ENCODE measurements around the gene MBP.

MBP gene

GRCh38 chr18:77131100-77131651 lies 1.4 kb downstream of the MBP start:
- Histone ChIP-seq H4K20me1 (ENCODE audit: insufficient read depth, low read length) (no peaks in the 10 kb centered on the region), H3K36me3 (ENCODE audit: insufficient read depth, low read length) (peaks cover 9% of the 10 kb centered on the region), H3K9ac (ENCODE audit: low read length) (peak overlapping the region; percentile 94), H3K4me2 (ENCODE audit: low read length) (peak overlapping the region; percentile 89), H3K4me1 (ENCODE audit: insufficient read depth, low read length, severe bottlenecking) (peaks cover 76% of the 10 kb centered on the region), H3K9me2 (ENCODE audit: low read depth, low read length) (no peaks in the 10 kb centered on the region), H3K27me3 (ENCODE audit: insufficient read depth, low read length) (no peaks in the 10 kb centered on the region), H3K79me2 (ENCODE audit: insufficient read depth, low read length) (peaks cover 53% of the 10 kb centered on the region), H2AFZ (ENCODE audit: low read length) (no peak overlapping the region), H3K4me3 (ENCODE audit: low read depth, low read length, poor library complexity, severe bottlenecking) (peak overlapping the region; percentile 90), H3K27ac (ENCODE audit: low read depth, low read length, poor library complexity, severe bottlenecking) (peak overlapping the region; percentile 91), H3K9me3 (ENCODE audit: low read length) (no peaks in the 10 kb centered on the region), H3F3A (ENCODE audit: insufficient read depth, low read length) (no peaks in the 10 kb centered on the region; the same call in 1 of the 2 replicates)
- TF ChIP-seq CTCF (IDR thresholded peaks at IDR 0.05; ENCODE audit: low read length) (no peak), EZH2 (IDR thresholded peaks at IDR 0.05; ENCODE audit: borderline replicate concordance, low read length) (no peak)

GRCh38 chr18:77130229-77131099 lies 2.1 kb downstream of the MBP start:
- Histone ChIP-seq H3K79me2 (ENCODE audit: insufficient read depth, low read length) (peaks cover 61% of the 10 kb centered on the region), H3K9ac (ENCODE audit: low read length) (peak overlapping the region; percentile 94), H3K9me2 (ENCODE audit: low read depth, low read length) (no peaks in the 10 kb centered on the region), H3K9me3 (ENCODE audit: low read length) (no peaks in the 10 kb centered on the region), H3K27ac (ENCODE audit: low read depth, low read length, poor library complexity, severe bottlenecking) (peak overlapping the region; percentile 91), H3K4me1 (ENCODE audit: insufficient read depth, low read length, severe bottlenecking) (peaks cover 78% of the 10 kb centered on the region), H2AFZ (ENCODE audit: low read length) (no peak overlapping the region), H3K36me3 (ENCODE audit: insufficient read depth, low read length) (peaks cover 9% of the 10 kb centered on the region), H3K27me3 (ENCODE audit: insufficient read depth, low read length) (no peaks in the 10 kb centered on the region), H3K4me3 (ENCODE audit: low read depth, low read length, poor library complexity, severe bottlenecking) (peak overlapping the region; percentile 90), H3F3A (ENCODE audit: insufficient read depth, low read length) (no peaks in the 10 kb centered on the region; the same call in 1 of the 2 replicates), H4K20me1 (ENCODE audit: insufficient read depth, low read length) (no peaks in the 10 kb centered on the region), H3K4me2 (ENCODE audit: low read length) (peak overlapping the region; percentile 89)
- TF ChIP-seq EZH2 (IDR thresholded peaks at IDR 0.05; ENCODE audit: borderline replicate concordance, low read length) (no peak), CTCF (IDR thresholded peaks at IDR 0.05; ENCODE audit: low read length) (no peak)

GRCh38 chr18:77129150-77129551 lies 3.4 kb downstream of the MBP start:
- peaks cover 9% of the 10 kb centered on the region; the same call in 1 of the 2 replicates for H3K36me3 ChIP-seq (ENCODE audit: insufficient read depth, low read length)
- H3K27me3 ChIP-seq (ENCODE audit: insufficient read depth, low read length) = no peaks in the 10 kb centered on the region
- no peaks in the 10 kb centered on the region for H3K9me3 ChIP-seq (ENCODE audit: low read length)
- peak overlapping the region; percentile 89 for H3K4me2 ChIP-seq (ENCODE audit: low read length)
- H3F3A ChIP-seq (ENCODE audit: insufficient read depth, low read length) = no peaks in the 10 kb centered on the region; the same call in 1 of the 2 replicates
- peaks cover 73% of the 10 kb centered on the region for H3K79me2 ChIP-seq (ENCODE audit: insufficient read depth, low read length)
- H4K20me1 ChIP-seq (ENCODE audit: insufficient read depth, low read length) = no peaks in the 10 kb centered on the region
- H2AFZ ChIP-seq (ENCODE audit: low read length) = no peak overlapping the region
- peak overlapping the region; percentile 32 for H3K4me3 ChIP-seq (ENCODE audit: low read depth, low read length, poor library complexity, severe bottlenecking)
- H3K9me2 ChIP-seq (ENCODE audit: low read depth, low read length) = no peaks in the 10 kb centered on the region
- TF ChIP-seq CTCF (IDR thresholded peaks at IDR 0.05; ENCODE audit: low read length) (no peak), EZH2 (IDR thresholded peaks at IDR 0.05; ENCODE audit: borderline replicate concordance, low read length) (no peak)
- peak overlapping the region; percentile 41; the same call in 1 of the 2 replicates for H3K9ac ChIP-seq (ENCODE audit: low read length)
- peak overlapping the region; percentile 91 for H3K27ac ChIP-seq (ENCODE audit: low read depth, low read length, poor library complexity, severe bottlenecking)
- peaks cover 84% of the 10 kb centered on the region for H3K4me1 ChIP-seq (ENCODE audit: insufficient read depth, low read length, severe bottlenecking)
